OCI-LY1 (cell line): ENCODE data around the gene GABRD.

ENCODE experiments used
- H2AFZ ChIP-seq: fragments of 200-600 bp; sonication (generic), shearing (Covaris generic); 2 replicates; pipeline ENCODE4 v1.6.0; 2014; ENCODE audit warnings: antibody characterized with exemption, mild to moderate bottlenecking, low read length
- H3F3A ChIP-seq: fragments of 200-600 bp; sonication (generic), shearing (Covaris generic); 2 replicates; pipeline ENCODE4 v1.6.0; 2014; ENCODE audit warnings: mild to moderate bottlenecking, antibody characterized with exemption, low read length, moderate library complexity; ENCODE audit not compliant: insufficient read depth
- H3K27ac ChIP-seq: fragments of 200-600 bp; sonication (generic); 2 replicates; pipeline ENCODE4 v1.5.1; 2014; ENCODE audit warnings: low read length, mixed run types, mild to moderate bottlenecking, low read depth; ENCODE audit not compliant: poor library complexity, severe bottlenecking
- H3K27me3 ChIP-seq: fragments of 200-600 bp; sonication (generic); 2 replicates; pipeline ENCODE4 v1.6.0; 2014; ENCODE audit warnings: antibody characterized with exemption, mild to moderate bottlenecking, low read length, moderate library complexity; ENCODE audit not compliant: insufficient read depth
- H3K36me3 ChIP-seq: fragments of 200-600 bp; sonication (generic); 2 replicates; pipeline ENCODE4 v1.6.1; 2014; ENCODE audit warnings: mild to moderate bottlenecking, antibody characterized with exemption, low read length, moderate library complexity, mixed read lengths; ENCODE audit not compliant: insufficient read depth
- H3K4me1 ChIP-seq: fragments of 200-600 bp; sonication (generic); 2 replicates; pipeline ENCODE4 v1.5.1; 2014; ENCODE audit warnings: mild to moderate bottlenecking, low read length, moderate library complexity; ENCODE audit not compliant: insufficient read depth, severe bottlenecking
- H3K4me2 ChIP-seq: fragments of 200-600 bp; sonication (generic), shearing (Covaris generic); 2 replicates; pipeline ENCODE4 v1.6.1; 2014; ENCODE audit warnings: low read length
- H3K4me3 ChIP-seq: fragments of 200-600 bp; sonication (generic); 2 replicates; pipeline ENCODE4 v1.5.1; 2014; ENCODE audit warnings: low read length, low read depth, mild to moderate bottlenecking, mixed read lengths; ENCODE audit not compliant: poor library complexity, severe bottlenecking
- H3K79me2 ChIP-seq: fragments of 200-600 bp; shearing (Covaris generic); 2 replicates; pipeline ENCODE4 v1.6.1; 2016; ENCODE audit warnings: mixed run types, low read length, mixed read lengths; ENCODE audit not compliant: insufficient read depth
- H3K9ac ChIP-seq: fragments of 200-600 bp; sonication (generic), shearing (Covaris generic); 2 replicates; pipeline ENCODE4 v1.6.1; 2014; ENCODE audit warnings: mild to moderate bottlenecking, low read length, mixed read lengths
- H3K9me2 ChIP-seq: fragments of 200-600 bp; sonication (generic), shearing (Covaris generic); 2 replicates; pipeline ENCODE4 v1.6.1; 2014; ENCODE audit warnings: low read depth, mild to moderate bottlenecking, low read length, mixed read lengths
- H3K9me3 ChIP-seq: fragments of 200-600 bp; shearing (Covaris generic); 2 replicates; pipeline ENCODE4 v1.6.1; 2014; ENCODE audit warnings: low read length, mixed read lengths
- H4K20me1 ChIP-seq: fragments of 200-600 bp; sonication (generic), shearing (Covaris generic); 2 replicates; pipeline ENCODE4 v1.6.0; 2016; ENCODE audit warnings: mild to moderate bottlenecking, low read length; ENCODE audit not compliant: insufficient read depth
- EZH2 ChIP-seq: fragments of 200-600 bp; sonication (generic), shearing (Covaris generic); IDR thresholded peaks from 2 replicates; pipeline ENCODE4 v1.8.0; 2017; ENCODE audit warnings: borderline replicate concordance, mixed run types, mild to moderate bottlenecking, antibody characterized with exemption, low read length, moderate library complexity, mixed read lengths
- TF ChIP-seq, protein P1 (sequence below): fragments of 200-600 bp; sonication (generic), shearing (Covaris generic); IDR thresholded peaks from 2 replicates; pipeline ENCODE4 v1.5.1; 2017; ENCODE audit warnings: mild to moderate bottlenecking, antibody characterized with exemption, low read length, moderate library complexity, mixed read lengths

The GABRD gene

DNA sequence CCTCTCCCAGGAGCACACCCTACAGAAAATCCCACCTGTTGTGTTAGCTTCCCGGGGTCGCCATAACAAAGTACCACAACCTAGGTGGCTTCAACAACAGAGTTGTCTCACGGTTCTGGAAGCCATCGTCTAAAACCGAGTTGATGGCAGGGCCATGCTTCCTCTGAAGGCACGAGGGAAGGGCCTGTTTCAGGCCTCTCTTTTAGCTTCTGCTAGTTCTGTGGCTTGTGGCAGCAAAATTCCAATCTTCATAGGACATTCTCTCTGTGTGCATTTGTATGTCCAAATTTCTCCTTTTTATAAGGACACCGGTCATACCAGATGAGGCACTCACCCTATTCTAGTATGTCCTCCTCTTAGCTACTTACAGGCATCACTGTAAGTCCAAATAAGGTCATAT lies 18.7 kb upstream of the GABRD start:
- H3K27me3 ChIP-seq = peaks cover 4% of the 10 kb centered on the region; the same call in 1 of the 2 replicates
- no peaks in the 10 kb centered on the region for H3K4me1 ChIP-seq
- H3K9ac ChIP-seq = no peak overlapping the region
- no peak overlapping the region for H3K27ac ChIP-seq
- no peaks in the 10 kb centered on the region for H3K79me2 ChIP-seq
- no peaks in the 10 kb centered on the region for H3K36me3 ChIP-seq
- no peaks in the 10 kb centered on the region for H4K20me1 ChIP-seq
- H2AFZ ChIP-seq = no peak overlapping the region
- no peaks in the 10 kb centered on the region for H3K9me3 ChIP-seq
- no peak overlapping the region for H3K4me3 ChIP-seq
- no peak overlapping the region for H3K4me2 ChIP-seq
- no peaks in the 10 kb centered on the region for H3F3A ChIP-seq
- TF ChIP-seq, protein P1, sequence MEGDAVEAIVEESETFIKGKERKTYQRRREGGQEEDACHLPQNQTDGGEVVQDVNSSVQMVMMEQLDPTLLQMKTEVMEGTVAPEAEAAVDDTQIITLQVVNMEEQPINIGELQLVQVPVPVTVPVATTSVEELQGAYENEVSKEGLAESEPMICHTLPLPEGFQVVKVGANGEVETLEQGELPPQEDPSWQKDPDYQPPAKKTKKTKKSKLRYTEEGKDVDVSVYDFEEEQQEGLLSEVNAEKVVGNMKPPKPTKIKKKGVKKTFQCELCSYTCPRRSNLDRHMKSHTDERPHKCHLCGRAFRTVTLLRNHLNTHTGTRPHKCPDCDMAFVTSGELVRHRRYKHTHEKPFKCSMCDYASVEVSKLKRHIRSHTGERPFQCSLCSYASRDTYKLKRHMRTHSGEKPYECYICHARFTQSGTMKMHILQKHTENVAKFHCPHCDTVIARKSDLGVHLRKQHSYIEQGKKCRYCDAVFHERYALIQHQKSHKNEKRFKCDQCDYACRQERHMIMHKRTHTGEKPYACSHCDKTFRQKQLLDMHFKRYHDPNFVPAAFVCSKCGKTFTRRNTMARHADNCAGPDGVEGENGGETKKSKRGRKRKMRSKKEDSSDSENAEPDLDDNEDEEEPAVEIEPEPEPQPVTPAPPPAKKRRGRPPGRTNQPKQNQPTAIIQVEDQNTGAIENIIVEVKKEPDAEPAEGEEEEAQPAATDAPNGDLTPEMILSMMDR = no peak
- TF ChIP-seq EZH2 = no peak
- H3K9me2 ChIP-seq = no peaks in the 10 kb centered on the region

DNA sequence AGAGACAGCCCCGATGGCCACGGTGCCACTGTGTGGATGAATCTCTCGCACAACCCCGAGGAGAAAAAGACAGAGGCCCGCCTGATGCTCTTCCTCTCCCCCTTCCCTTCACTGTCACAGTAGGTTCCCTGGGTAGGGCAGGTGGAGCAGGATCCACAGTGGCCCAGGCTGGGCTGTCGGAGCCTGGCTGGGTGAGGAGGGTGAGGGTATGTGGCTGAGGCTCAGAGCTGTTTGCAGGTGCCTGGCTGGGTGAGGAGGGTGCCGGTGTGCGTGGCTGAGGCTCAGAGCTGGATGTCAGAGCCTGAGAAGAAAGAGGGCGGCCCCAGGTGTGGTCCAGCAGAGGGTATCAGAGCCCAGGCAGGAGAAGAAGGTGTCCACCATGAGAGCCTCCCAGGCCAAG lies 18.3 kb upstream of the GABRD start:
- H3K9ac ChIP-seq = no peak overlapping the region
- H3K9me3 ChIP-seq = no peaks in the 10 kb centered on the region
- no peak overlapping the region for H3K27ac ChIP-seq
- H3K4me1 ChIP-seq = no peaks in the 10 kb centered on the region
- no peaks in the 10 kb centered on the region for H3K79me2 ChIP-seq
- H3F3A ChIP-seq = no peaks in the 10 kb centered on the region
- H3K36me3 ChIP-seq = no peaks in the 10 kb centered on the region
- peaks cover 4% of the 10 kb centered on the region; the same call in 1 of the 2 replicates for H3K27me3 ChIP-seq
- no peaks in the 10 kb centered on the region for H4K20me1 ChIP-seq
- H3K4me2 ChIP-seq = no peak overlapping the region
- H3K9me2 ChIP-seq = no peaks in the 10 kb centered on the region
- H2AFZ ChIP-seq = no peak overlapping the region
- no peak overlapping the region for H3K4me3 ChIP-seq
- TF ChIP-seq, protein P1 = no peak
- TF ChIP-seq EZH2 = no peak

DNA sequence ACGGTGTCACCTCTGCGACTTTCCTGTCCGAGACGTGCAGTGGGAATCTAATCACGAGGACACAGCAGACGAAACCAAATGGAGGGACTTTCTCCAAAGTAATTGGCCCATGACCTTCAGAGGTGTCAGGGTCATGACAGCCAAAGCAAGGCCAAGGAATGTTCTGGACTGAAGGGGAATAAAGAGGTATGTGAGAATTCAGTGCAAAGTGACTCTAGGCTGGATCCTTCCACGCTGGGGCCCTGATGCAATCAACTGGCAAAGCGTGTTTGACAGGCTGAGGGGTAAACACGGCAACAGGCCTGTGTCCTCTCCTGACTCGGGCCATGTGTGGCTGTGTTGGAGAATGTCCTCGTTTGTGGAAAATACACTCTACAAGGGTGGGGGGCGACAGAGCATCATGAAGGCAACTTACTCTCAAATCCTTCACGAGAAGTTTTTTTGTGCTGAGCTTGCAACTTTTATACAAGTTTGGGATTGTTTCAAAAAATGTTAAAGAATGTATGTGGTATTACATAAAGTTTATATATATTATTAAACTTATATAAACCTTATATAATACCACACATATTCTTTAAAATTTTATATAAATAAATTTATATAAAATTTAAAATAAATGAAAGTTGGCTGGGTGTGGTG lies 17.3 kb upstream of the GABRD start:
- no peak overlapping the region for H3K4me2 ChIP-seq
- no peak overlapping the region for H3K27ac ChIP-seq
- H3F3A ChIP-seq = no peaks in the 10 kb centered on the region
- H3K27me3 ChIP-seq = peaks cover 4% of the 10 kb centered on the region; the same call in 1 of the 2 replicates
- H3K4me3 ChIP-seq = no peak overlapping the region
- no peaks in the 10 kb centered on the region for H3K36me3 ChIP-seq
- no peak overlapping the region for H2AFZ ChIP-seq
- no peaks in the 10 kb centered on the region for H4K20me1 ChIP-seq
- no peak overlapping the region for H3K9ac ChIP-seq
- no peak for TF ChIP-seq EZH2
- TF ChIP-seq, protein P1 = no peak
- no peaks in the 10 kb centered on the region for H3K9me3 ChIP-seq
- H3K79me2 ChIP-seq = no peaks in the 10 kb centered on the region
- no peaks in the 10 kb centered on the region for H3K9me2 ChIP-seq
- H3K4me1 ChIP-seq = no peaks in the 10 kb centered on the region
